ENCODE results near the gene WDR1.

WDR1 gene

DNA sequence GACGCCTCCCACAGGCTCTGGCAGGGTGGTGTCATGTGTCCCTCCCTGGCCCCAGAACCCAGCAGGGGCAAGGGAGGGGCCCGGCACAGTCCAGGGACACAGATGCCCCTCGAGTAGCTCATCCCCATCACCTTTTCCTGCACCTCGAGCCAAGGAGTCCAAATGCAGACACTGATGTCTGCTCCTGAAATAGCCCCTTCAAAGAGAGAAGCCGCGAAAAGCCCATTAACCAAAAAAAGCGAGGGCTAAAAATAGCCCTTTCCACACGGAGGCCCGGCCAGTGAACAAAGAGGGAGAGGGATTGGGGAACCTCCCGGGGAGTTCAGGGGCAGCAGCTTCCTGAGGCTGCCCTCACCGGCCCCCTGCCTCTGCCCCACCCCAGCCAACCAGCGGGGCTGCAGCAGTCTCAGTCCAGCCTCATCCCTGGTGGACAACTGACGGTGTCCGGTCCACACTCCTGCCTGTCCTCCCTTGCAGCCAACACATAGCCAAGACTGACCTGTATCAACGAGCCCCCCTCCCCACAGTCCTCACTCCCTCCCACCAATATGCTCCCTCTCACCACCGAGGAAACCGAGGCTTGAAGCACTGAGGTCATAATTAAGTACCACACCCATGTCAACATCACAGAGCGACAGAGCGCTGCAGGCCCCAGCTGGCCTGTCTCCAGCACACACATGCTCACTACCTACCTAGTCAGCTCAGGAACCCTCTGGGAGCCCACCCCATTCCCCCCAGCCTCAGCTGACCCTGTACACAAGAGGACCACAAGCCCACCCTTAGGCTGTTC lies 23.9 kb downstream of the WDR1 start:
- H4K20me1 ChIP-seq (ENCODE audit: insufficient read depth, low read length) = no peaks in the 10 kb centered on the region
- no peaks in the 10 kb centered on the region for H3K79me2 ChIP-seq (ENCODE audit: insufficient read depth, low read length)
- no peak overlapping the region for H3K4me2 ChIP-seq (ENCODE audit: low read length)
- no peaks in the 10 kb centered on the region for H3K9me2 ChIP-seq (ENCODE audit: low read depth, low read length)
- peaks cover 67% of the 10 kb centered on the region for H3K36me3 ChIP-seq (ENCODE audit: insufficient read depth, low read length)
- no peaks in the 10 kb centered on the region for H3K9me3 ChIP-seq (ENCODE audit: low read length)
- H2AFZ ChIP-seq (ENCODE audit: low read length) = no peak overlapping the region
- no peaks in the 10 kb centered on the region for H3F3A ChIP-seq (ENCODE audit: insufficient read depth, low read length)
- no peak overlapping the region for H3K9ac ChIP-seq (ENCODE audit: low read length)
- H3K27ac ChIP-seq (ENCODE audit: low read depth, low read length, poor library complexity, severe bottlenecking) = no peak overlapping the region
- H3K4me1 ChIP-seq (ENCODE audit: insufficient read depth, low read length, severe bottlenecking) = no peaks in the 10 kb centered on the region
- TF ChIP-seq EZH2 (IDR thresholded peaks at IDR 0.05; ENCODE audit: borderline replicate concordance, low read length) = no peak
- TF ChIP-seq, protein P1, sequence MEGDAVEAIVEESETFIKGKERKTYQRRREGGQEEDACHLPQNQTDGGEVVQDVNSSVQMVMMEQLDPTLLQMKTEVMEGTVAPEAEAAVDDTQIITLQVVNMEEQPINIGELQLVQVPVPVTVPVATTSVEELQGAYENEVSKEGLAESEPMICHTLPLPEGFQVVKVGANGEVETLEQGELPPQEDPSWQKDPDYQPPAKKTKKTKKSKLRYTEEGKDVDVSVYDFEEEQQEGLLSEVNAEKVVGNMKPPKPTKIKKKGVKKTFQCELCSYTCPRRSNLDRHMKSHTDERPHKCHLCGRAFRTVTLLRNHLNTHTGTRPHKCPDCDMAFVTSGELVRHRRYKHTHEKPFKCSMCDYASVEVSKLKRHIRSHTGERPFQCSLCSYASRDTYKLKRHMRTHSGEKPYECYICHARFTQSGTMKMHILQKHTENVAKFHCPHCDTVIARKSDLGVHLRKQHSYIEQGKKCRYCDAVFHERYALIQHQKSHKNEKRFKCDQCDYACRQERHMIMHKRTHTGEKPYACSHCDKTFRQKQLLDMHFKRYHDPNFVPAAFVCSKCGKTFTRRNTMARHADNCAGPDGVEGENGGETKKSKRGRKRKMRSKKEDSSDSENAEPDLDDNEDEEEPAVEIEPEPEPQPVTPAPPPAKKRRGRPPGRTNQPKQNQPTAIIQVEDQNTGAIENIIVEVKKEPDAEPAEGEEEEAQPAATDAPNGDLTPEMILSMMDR (IDR thresholded peaks at IDR 0.05; ENCODE audit: low read length) = no peak
- H3K4me3 ChIP-seq (ENCODE audit: low read depth, low read length, poor library complexity, severe bottlenecking) = no peak overlapping the region
- no peaks in the 10 kb centered on the region for H3K27me3 ChIP-seq (ENCODE audit: insufficient read depth, low read length)

DNA sequence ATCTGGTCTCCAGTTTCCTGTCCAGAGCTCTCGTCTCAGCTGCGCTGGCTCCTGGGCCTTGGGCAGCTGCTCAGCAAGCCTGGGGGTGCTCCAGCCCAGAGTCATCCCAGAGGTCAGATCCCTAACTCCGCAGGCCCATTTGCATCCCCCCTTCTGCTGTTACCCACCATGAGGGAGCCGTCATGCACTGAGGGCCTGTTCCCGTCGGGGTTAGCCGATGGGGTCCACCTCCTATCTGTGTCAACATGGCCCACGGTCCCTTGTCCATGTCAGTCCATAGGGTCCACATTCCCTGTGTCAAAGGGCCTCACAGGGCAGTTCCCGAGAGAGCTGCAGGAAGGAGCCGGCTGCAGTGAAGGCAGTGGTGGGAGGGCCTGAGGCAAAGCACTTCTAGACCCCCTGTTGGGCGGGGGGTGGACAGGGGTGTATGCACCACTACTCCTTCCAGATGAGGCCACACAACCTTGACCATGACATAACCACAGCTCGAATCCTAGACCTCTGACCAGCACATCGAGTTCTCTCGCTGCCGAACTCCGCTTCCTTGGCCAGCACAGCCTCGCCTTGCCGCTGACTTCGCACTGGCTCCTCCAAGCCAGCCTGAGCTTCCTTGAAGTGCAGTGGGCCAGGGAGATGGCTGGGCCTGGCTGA lies 24.9 kb downstream of the WDR1 start:
- Histone ChIP-seq H3K9me2 (ENCODE audit: low read depth, low read length) (no peaks in the 10 kb centered on the region), H3F3A (ENCODE audit: insufficient read depth, low read length) (no peaks in the 10 kb centered on the region), H3K4me2 (ENCODE audit: low read length) (no peak overlapping the region), H3K27ac (ENCODE audit: low read depth, low read length, poor library complexity, severe bottlenecking) (no peak overlapping the region), H2AFZ (ENCODE audit: low read length) (no peak overlapping the region), H3K27me3 (ENCODE audit: insufficient read depth, low read length) (no peaks in the 10 kb centered on the region), H3K9me3 (ENCODE audit: low read length) (no peaks in the 10 kb centered on the region), H3K4me1 (ENCODE audit: insufficient read depth, low read length, severe bottlenecking) (no peaks in the 10 kb centered on the region), H3K79me2 (ENCODE audit: insufficient read depth, low read length) (no peaks in the 10 kb centered on the region), H3K36me3 (ENCODE audit: insufficient read depth, low read length) (peaks cover 73% of the 10 kb centered on the region), H3K9ac (ENCODE audit: low read length) (no peak overlapping the region), H4K20me1 (ENCODE audit: insufficient read depth, low read length) (no peaks in the 10 kb centered on the region), H3K4me3 (ENCODE audit: low read depth, low read length, poor library complexity, severe bottlenecking) (no peak overlapping the region)
- TF ChIP-seq, protein P1 (IDR thresholded peaks at IDR 0.05; ENCODE audit: low read length) = no peak
- TF ChIP-seq EZH2 (IDR thresholded peaks at IDR 0.05; ENCODE audit: borderline replicate concordance, low read length) = no peak

DNA sequence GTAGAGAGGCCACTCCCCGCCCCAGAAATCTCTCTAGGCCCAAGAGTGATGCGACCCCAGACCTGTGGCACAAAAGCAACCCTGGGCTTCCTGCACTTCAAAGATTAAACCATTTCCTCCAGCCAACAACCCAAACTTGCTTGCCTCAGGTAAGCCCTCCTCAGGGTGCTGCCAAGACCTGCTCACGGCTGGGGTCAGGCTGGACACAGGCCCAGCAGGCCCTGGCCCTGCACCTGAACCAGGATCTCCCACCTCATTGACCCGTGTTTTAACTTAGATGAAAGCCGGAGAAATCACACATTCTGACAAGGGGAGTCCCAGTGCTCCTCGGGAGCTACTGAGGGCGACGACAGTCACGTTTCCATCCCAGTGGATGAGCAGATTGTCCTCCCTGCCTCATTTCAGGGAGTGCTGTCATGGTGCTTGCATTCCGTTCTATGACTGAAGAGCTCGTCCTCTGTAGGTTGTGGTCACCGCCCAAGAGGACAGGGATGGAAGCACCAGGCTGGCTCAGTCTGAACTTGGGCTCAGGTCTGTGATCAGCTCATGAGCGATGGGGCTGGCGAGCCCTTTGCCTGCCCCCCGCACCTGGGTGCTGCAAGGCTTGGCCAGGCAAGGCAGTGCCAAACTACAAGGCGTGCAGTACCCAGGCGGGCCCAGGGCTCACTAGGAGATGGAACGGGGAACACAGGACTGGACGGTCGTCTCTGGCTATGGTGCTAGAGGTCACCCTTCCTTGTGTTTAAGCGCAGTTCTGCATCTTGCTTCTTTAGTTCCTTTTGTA lies 25.9 kb downstream of the WDR1 start:
- no peaks in the 10 kb centered on the region for H3K27me3 ChIP-seq (ENCODE audit: insufficient read depth, low read length)
- no peak overlapping the region for H2AFZ ChIP-seq (ENCODE audit: low read length)
- H3F3A ChIP-seq (ENCODE audit: insufficient read depth, low read length) = no peaks in the 10 kb centered on the region
- H3K9ac ChIP-seq (ENCODE audit: low read length) = no peak overlapping the region
- no peaks in the 10 kb centered on the region for H3K4me1 ChIP-seq (ENCODE audit: insufficient read depth, low read length, severe bottlenecking)
- H3K36me3 ChIP-seq (ENCODE audit: insufficient read depth, low read length) = peaks cover 78% of the 10 kb centered on the region
- TF ChIP-seq, protein P1 (IDR thresholded peaks at IDR 0.05; ENCODE audit: low read length) = no peak
- TF ChIP-seq EZH2 (IDR thresholded peaks at IDR 0.05; ENCODE audit: borderline replicate concordance, low read length) = no peak
- no peaks in the 10 kb centered on the region for H3K79me2 ChIP-seq (ENCODE audit: insufficient read depth, low read length)
- no peaks in the 10 kb centered on the region for H3K9me3 ChIP-seq (ENCODE audit: low read length)
- H3K4me2 ChIP-seq (ENCODE audit: low read length) = no peak overlapping the region
- no peak overlapping the region for H3K4me3 ChIP-seq (ENCODE audit: low read depth, low read length, poor library complexity, severe bottlenecking)
- H4K20me1 ChIP-seq (ENCODE audit: insufficient read depth, low read length) = no peaks in the 10 kb centered on the region
- H3K9me2 ChIP-seq (ENCODE audit: low read depth, low read length) = no peaks in the 10 kb centered on the region
- H3K27ac ChIP-seq (ENCODE audit: low read depth, low read length, poor library complexity, severe bottlenecking) = no peak overlapping the region

All from OCI-LY1 (cell line).